Measurements from ENCODE around the gene TSC22D2. TPM values are rescaled to one million over a fixed set of nuclear protein-coding genes. Genes with fewer than 3 reads are reported as not detected.

The TSC22D2 gene
- total and polyA plus RNA-seq, 2 of the 4 experiments (the other 2 are of a cell fraction): 12.2 to 20.5 TPM

- H4K20me1 ChIP-seq (ENCODE audit: insufficient read depth, low read length): peaks cover 77% of the 10 kb centered on the region; the same call in 1 of the 2 replicates
- DNase-seq (peak; percentile 53), ATAC-seq (ENCODE audit: low read depth) (peak; percentile 40)
- no peaks in the 10 kb centered on the region for H3K27me3 ChIP-seq (ENCODE audit: control insufficient read depth, insufficient read depth, low read length)
- dilution Hi-C loops (cut with HindIII; ENCODE audit: low sequenced_read_pairs, unreplicated experiment) (no loop called here), intact Hi-C loops (cut with micrococcal nuclease) (no loop called here), in situ Hi-C loops (cut with MboI; ENCODE audit: low sequenced_read_pairs) (no loop called here)
- peaks cover 3 to 31% of the 10 kb centered on the region in 2 experiments; a peak in 2 of 4 replicates for H3K79me1 ChIP-seq (ENCODE audit: low read depth in 1 of 2, low read length in 2 of 2)
- H4K91ac ChIP-seq (ENCODE audit: insufficient read depth, low read depth, low read length): no peak overlapping the region
- no peak overlapping the region for H3K23ac ChIP-seq (ENCODE audit: low read depth, low read length)
- no peaks in the 10 kb centered on the region for H3K9me3 ChIP-seq (ENCODE audit: control insufficient read depth, insufficient read depth, low read length)
- no peak overlapping the region for H2AK5ac ChIP-seq (ENCODE audit: low read depth, low read length)
- H3K4me1 ChIP-seq (ENCODE audit: control insufficient read depth, insufficient read depth, low read length): peaks cover 10% of the 10 kb centered on the region
- no peak overlapping the region for H3K9ac ChIP-seq (ENCODE audit: low read depth, low read length)
- no peak overlapping the region for H2BK20ac ChIP-seq (ENCODE audit: low read depth, low read length)
- H4K8ac ChIP-seq (ENCODE audit: low read depth in 2 of 2, low read length in 2 of 2): no peak overlapping the region
- no peak overlapping the region for H3K18ac ChIP-seq (ENCODE audit: low read depth, low read length)
- H2AFZ ChIP-seq (replicated peaks; ENCODE audit: low read length, poor library complexity): no peak overlapping the region
- H3K36me3 ChIP-seq (ENCODE audit: control insufficient read depth, insufficient read depth, low read length): no peaks in the 10 kb centered on the region; the same call in 1 of the 2 replicates
- H2BK15ac ChIP-seq (ENCODE audit: low read depth, low read length): no peak overlapping the region
- BruUV-seq (replicated peaks): no TSS peak
- ChIA-PET POLR2A (ENCODE audit: unreplicated experiment) (interaction anchor here (0.6 kb wide), 1 partner anchor 74 kb away, joined by 4 read pairs; no protein-coding TSS in a partner anchor), CTCF (interaction anchor here (0.6 to 1.1 kb wide), 2 partner anchors 49 to 74 kb away, joined by 3 read pairs; no protein-coding TSS in a partner anchor)
- H3K4ac ChIP-seq (ENCODE audit: low read depth, low read length): no peak overlapping the region
- no peak overlapping the region for H2BK5ac ChIP-seq (ENCODE audit: low read depth, low read length, poor library complexity, severe bottlenecking)
- no peak overlapping the region for H2BK120ac ChIP-seq (ENCODE audit: low read depth, low read length)
- H3K9me1 ChIP-seq (ENCODE audit: insufficient read depth, low read length): no peaks in the 10 kb centered on the region
- H2AK9ac ChIP-seq (replicated peaks; ENCODE audit: low read depth, low read length, poor library complexity): no peak overlapping the region
- H3K14ac ChIP-seq (replicated peaks; ENCODE audit: low read depth, low read length): 0 out of 2 replicates have a peak overlapping the region, but pooled peaks have one; percentile 22
- H3K4me2 ChIP-seq (ENCODE audit: low read depth, low read length): no peak overlapping the region
- no peak for TF ChIP-seq ELK1 (IDR thresholded peaks at IDR 0.05; ENCODE audit: borderline replicate concordance, low read depth, low read length)
- no peak for TF ChIP-seq MXI1 (IDR thresholded peaks at IDR 0.05; ENCODE audit: borderline replicate concordance, low read depth, low read length)
- TF ChIP-seq BHLHE40 (IDR thresholded peaks at IDR 0.05; ENCODE audit: low read depth, low read length): no peak
- no peak for TF ChIP-seq RFX5 (IDR thresholded peaks at IDR 0.05; ENCODE audit: low read depth, low read length)
- no peak for TF ChIP-seq CEBPB (IDR thresholded peaks at IDR 0.05; ENCODE audit: low read depth, low read length)
- TF ChIP-seq CTCF (conservative IDR thresholded peaks at IDR 0.05; ENCODE audit: low read depth, low read length): no peak
- no peak for TF ChIP-seq MAFK (IDR thresholded peaks at IDR 0.05; ENCODE audit: low read depth, low read length)
- TF ChIP-seq USF2 (IDR thresholded peaks at IDR 0.05; ENCODE audit: low read depth, low read length): no peak
- no peak for TF ChIP-seq RCOR1 (IDR thresholded peaks at IDR 0.05; ENCODE audit: insufficient replicate concordance, low read length)
- no peak for TF ChIP-seq RAD21 (IDR thresholded peaks at IDR 0.05; ENCODE audit: low read length)
- no peak for TF ChIP-seq POLR2A (IDR thresholded peaks at IDR 0.05; ENCODE audit: low read depth, low read length)
- TF ChIP-seq FOS (IDR thresholded peaks at IDR 0.05; ENCODE audit: low read depth, low read length): no peak
- H4K5ac ChIP-seq (ENCODE audit: low read depth, low read length): no peak overlapping the region
- WGBS, 2 experiments (ENCODE audit: extremely low coverage in 2 of 2, insufficient read length in 1 of 2): no CpG with 5 or more reads among the region's 3 CpGs
- H3K4me3 ChIP-seq (ENCODE audit: insufficient read depth, low read depth, low read length): no peak overlapping the region
- H3K56ac ChIP-seq (ENCODE audit: extremely low read depth, insufficient read depth, low read length): no peak overlapping the region
- H3K27ac ChIP-seq (ENCODE audit: insufficient read depth, low read length): no peak overlapping the region
Observed at GRCh38 chr3:150421799-150422548, 13.9 kb downstream of the TSC22D2 start.
